Breast epithelium (tissue), 4 donors: ENCODE data around the gene NPHP4. TPM values are rescaled to one million over a fixed set of nuclear protein-coding genes. Genes with fewer than 3 reads are reported as not detected.

Experiments
- DNase-seq, 2 donors: peaks; one replicate each; pipeline ENCODE4 v3.0.0-alpha.2; 2019; ENCODE audit warnings: low spot score in 2 of 2
- H3K27ac ChIP-seq, 2 donors: fragments of 200-600 bp; sonication (generic) in 1 of 2; one replicate each; pipeline ENCODE4 v1.5.1; 2016 to 2019; ENCODE audit warnings: mild to moderate bottlenecking in 1 of 2
- H3K27me3 ChIP-seq, 2 donors: fragments of 200-600 bp; sonication (generic) in 1 of 2; one replicate each; pipeline versions ENCODE4 v1.5.1 to v1.6.0; 2017 to 2019; ENCODE audit warnings: control low read depth in 1 of 2, mild to moderate bottlenecking in 1 of 2
- H3K36me3 ChIP-seq: fragments of 200-600 bp; one replicate; pipeline ENCODE4 v1.5.1; 2019
- H3K4me1 ChIP-seq, 2 donors: fragments of 200-600 bp; sonication (generic); one replicate each; pipeline ENCODE4 v1.5.1; 2016 to 2019; ENCODE audit warnings: control low read depth in 1 of 2
- H3K4me3 ChIP-seq, 3 donors: fragments of 200-600 bp; sonication (generic); 1 replicate in 2 of 3; 2 replicates in 1 of 3; pipeline ENCODE4 v1.5.1; 2016 to 2019; ENCODE audit warnings: mild to moderate bottlenecking in 3 of 3, moderate library complexity in 2 of 3
- H3K9me3 ChIP-seq, 2 donors: fragments of 200-600 bp; sonication (generic) in 1 of 2; one replicate each; pipeline ENCODE4 v1.5.1; 2016 to 2019; ENCODE audit warnings: control low read depth in 1 of 2
- CTCF ChIP-seq, 3 donors: fragments of 450-650 bp; IDR thresholded peaks; one replicate each; pipeline ENCODE4 v1.5.1; 2016 to 2017; ENCODE audit warnings: antibody characterized with exemption in 3 of 3, mild to moderate bottlenecking in 3 of 3, moderate library complexity in 3 of 3
- POLR2A ChIP-seq: fragments of 450-650 bp; IDR thresholded peaks from one replicate; pipeline ENCODE4 v1.6.1; 2016; ENCODE audit warnings: antibody characterized with exemption, mild to moderate bottlenecking, moderate library complexity
- POLR2AphosphoS5 ChIP-seq, 3 donors: sonication (generic); formaldehyde crosslinking; IDR thresholded peaks; one replicate each; pipeline ENCODE4 v1.6.1; 2017; ENCODE audit warnings: antibody characterized with exemption in 3 of 3
- intact Hi-C: fragments of 100-400 bp; cut with DNase I; formaldehyde crosslinking; loops from one replicate; pipeline ENCODE4 v1.15.1; 2023; ENCODE audit warnings: low total_unique reads
- total RNA-seq, 3 donors: library from RNA; depleted of rRNA; stranded (reverse); fragments of >200 nt; gene quantifications; one replicate each; pipeline ENCODE4 v1.1.0, GENCODE V29; 2016

NPHP4 gene
- total RNA-seq, 3 donors from 2014 or later, result 7.0 to 18.7 (median 18.1) TPM

- intact Hi-C loops, result no loop called here
- H3K36me3 ChIP-seq, result no peaks in the 10 kb centered on the region
- no peak overlapping the region for H3K4me3 ChIP-seq
- DNase-seq, result no peak
- no peak overlapping the region for H3K27ac ChIP-seq
- no peaks in the 10 kb centered on the region for H3K27me3 ChIP-seq
- no peaks in the 10 kb centered on the region for H3K9me3 ChIP-seq
- H3K4me1 ChIP-seq, result no peaks in the 10 kb centered on the region
- no peak for TF ChIP-seq POLR2AphosphoS5 (IDR thresholded peaks at IDR 0.05)
- TF ChIP-seq POLR2A, result no peak
- no peak for TF ChIP-seq CTCF (IDR thresholded peaks at IDR 0.05)
Observed at GRCh38 chr1:5950994-5951785, 41.0 kb downstream of the NPHP4 start.

GRCh38 chr1:5950201-5950895 lies 41.9 kb downstream of the NPHP4 start:
- Histone ChIP-seq H3K4me1 (no peaks in the 10 kb centered on the region), H3K27me3 (no peaks in the 10 kb centered on the region), H3K36me3 (no peaks in the 10 kb centered on the region), H3K27ac (no peak overlapping the region), H3K4me3 (no peak overlapping the region), H3K9me3 (no peaks in the 10 kb centered on the region)
- intact Hi-C loops, result no loop called here
- no peak for DNase-seq
- TF ChIP-seq POLR2AphosphoS5 (IDR thresholded peaks at IDR 0.05) (no peak), CTCF (IDR thresholded peaks at IDR 0.05) (no peak), POLR2A (no peak)

GRCh38 chr1:5949761-5950100 lies 42.5 kb downstream of the NPHP4 start:
- no peaks in the 10 kb centered on the region for H3K27me3 ChIP-seq
- no peaks in the 10 kb centered on the region for H3K36me3 ChIP-seq
- intact Hi-C loops, result no loop called here
- no peaks in the 10 kb centered on the region for H3K4me1 ChIP-seq
- H3K4me3 ChIP-seq, result no peak overlapping the region
- H3K27ac ChIP-seq, result no peak overlapping the region
- TF ChIP-seq POLR2A, result no peak
- no peak for TF ChIP-seq POLR2AphosphoS5 (IDR thresholded peaks at IDR 0.05)
- no peak for DNase-seq
- no peaks in the 10 kb centered on the region for H3K9me3 ChIP-seq

- Histone ChIP-seq H3K9me3 (no peaks in the 10 kb centered on the region), H3K4me1 (no peaks in the 10 kb centered on the region), H3K27me3 (no peaks in the 10 kb centered on the region), H3K4me3 (no peak overlapping the region), H3K27ac (no peak overlapping the region), H3K36me3 (no peaks in the 10 kb centered on the region)
- no peak for DNase-seq
- intact Hi-C loops, result no loop called here
- TF ChIP-seq CTCF (IDR thresholded peaks at IDR 0.05), result no peak
- TF ChIP-seq POLR2AphosphoS5 (IDR thresholded peaks at IDR 0.05), result no peak
- no peak for TF ChIP-seq POLR2A
Observed at GRCh38 chr1:5949085-5949760, 43.0 kb downstream of the NPHP4 start.

GRCh38 chr1:5948681-5949005 lies 43.6 kb downstream of the NPHP4 start:
- no peak for DNase-seq
- H3K4me3 ChIP-seq, result no peak overlapping the region
- H3K27ac ChIP-seq, result no peak overlapping the region
- intact Hi-C loops, result no loop called here
- no peaks in the 10 kb centered on the region for H3K36me3 ChIP-seq
- TF ChIP-seq CTCF (IDR thresholded peaks at IDR 0.05) (no peak), POLR2AphosphoS5 (IDR thresholded peaks at IDR 0.05) (no peak), POLR2A (no peak)
- H3K4me1 ChIP-seq, result no peaks in the 10 kb centered on the region
- no peaks in the 10 kb centered on the region for H3K9me3 ChIP-seq
- H3K27me3 ChIP-seq, result no peaks in the 10 kb centered on the region
